ENCODE data around the gene BTBD9.

BTBD9 gene

GRCh38 chr6:38470548-38470947 lies 169.2 kb downstream of the BTBD9 start:
- WGBS (ENCODE audit: extremely low coverage, insufficient coverage, low lambda C conversion rate), result no CpG with 5 or more reads among the region's 3 CpGs
- no peaks in the 10 kb centered on the region for H3K4me1 ChIP-seq (ENCODE audit: control insufficient read depth, low read depth, low read length)

GRCh38 chr6:38467566-38467965 lies 172.2 kb downstream of the BTBD9 start:
- Histone ChIP-seq H3K79me1 (ENCODE audit: low read length) (no peaks in the 10 kb centered on the region), H3K18ac (ENCODE audit: low read length) (no peak overlapping the region), H2BK120ac (ENCODE audit: low read depth, low read length) (no peak overlapping the region), H3K4ac (ENCODE audit: low read depth, low read length) (no peak overlapping the region), H3K4me3 (ENCODE audit: low read length) (no peak overlapping the region), H3K79me2 (ENCODE audit: control insufficient read depth, insufficient read depth, low read length) (no peaks in the 10 kb centered on the region), H4K5ac (ENCODE audit: low read length) (no peak overlapping the region), H3K56ac (ENCODE audit: low read length) (no peak overlapping the region), H3K23ac (ENCODE audit: low read length) (no peak overlapping the region), H2BK5ac (ENCODE audit: low read length) (no peak overlapping the region), H3K4me2 (ENCODE audit: low read length) (no peak overlapping the region), H3K4me1 (ENCODE audit: control insufficient read depth, low read depth, low read length) (no peaks in the 10 kb centered on the region), H3K36me3 (ENCODE audit: control insufficient read depth, insufficient read depth, low read length) (no peaks in the 10 kb centered on the region), H4K8ac (ENCODE audit: low read depth, low read length) (no peak overlapping the region), H2BK15ac (replicated peaks; ENCODE audit: low read depth) (no peak overlapping the region), H3K9ac (ENCODE audit: low read length) (no peak overlapping the region), H3K27ac (ENCODE audit: low read depth, low read length) (no peak overlapping the region), H3K27me3 (ENCODE audit: insufficient read depth, low read length, poor library complexity) (no peaks in the 10 kb centered on the region), H2AK5ac (ENCODE audit: low read length) (no peak overlapping the region)
- WGBS (ENCODE audit: extremely low coverage, insufficient coverage, low lambda C conversion rate), result no CpG with 5 or more reads among the region's 3 CpGs
- no peak for DNase-seq

More at GRCh38 chr6:38470548-38470947, 169.2 kb downstream of the BTBD9 start:
- Histone ChIP-seq H3K23ac (ENCODE audit: low read length) (no peak overlapping the region), H3K36me3 (ENCODE audit: control insufficient read depth, insufficient read depth, low read length) (no peaks in the 10 kb centered on the region), H2BK120ac (ENCODE audit: low read depth, low read length) (peak overlapping the region; percentile 1), H2AK5ac (ENCODE audit: low read length) (no peak overlapping the region), H3K79me1 (ENCODE audit: low read length) (no peaks in the 10 kb centered on the region), H3K56ac (ENCODE audit: low read length) (no peak overlapping the region), H3K4me2 (ENCODE audit: low read length) (no peak overlapping the region), H3K27me3 (ENCODE audit: insufficient read depth, low read length, poor library complexity) (no peaks in the 10 kb centered on the region), H2BK5ac (ENCODE audit: low read length) (no peak overlapping the region), H3K4me3 (ENCODE audit: low read length) (no peak overlapping the region), H3K27ac (ENCODE audit: low read depth, low read length) (no peak overlapping the region), H3K18ac (ENCODE audit: low read length) (no peak overlapping the region), H2BK15ac (replicated peaks; ENCODE audit: low read depth) (no peak overlapping the region), H3K9ac (ENCODE audit: low read length) (no peak overlapping the region), H4K5ac (ENCODE audit: low read length) (no peak overlapping the region), H3K4ac (ENCODE audit: low read depth, low read length) (no peak overlapping the region), H4K8ac (ENCODE audit: low read depth, low read length) (no peak overlapping the region), H3K79me2 (ENCODE audit: control insufficient read depth, insufficient read depth, low read length) (no peaks in the 10 kb centered on the region)
- no peak for DNase-seq

- no CpG with 5 or more reads among the region's 3 CpGs for WGBS (ENCODE audit: extremely low coverage, insufficient coverage, low lambda C conversion rate)
- Histone ChIP-seq H3K79me1 (ENCODE audit: low read length) (no peaks in the 10 kb centered on the region), H3K27me3 (ENCODE audit: insufficient read depth, low read length, poor library complexity) (no peaks in the 10 kb centered on the region)
Observed at GRCh38 chr6:38460186-38460585, 179.5 kb downstream of the BTBD9 start.

GRCh38 chr6:38459291-38459690 lies 180.4 kb downstream of the BTBD9 start:
- no peaks in the 10 kb centered on the region for H3K27me3 ChIP-seq (ENCODE audit: insufficient read depth, low read length, poor library complexity)
- H3K56ac ChIP-seq (ENCODE audit: low read length), result no peak overlapping the region
- H4K5ac ChIP-seq (ENCODE audit: low read length), result no peak overlapping the region
- WGBS (ENCODE audit: extremely low coverage, insufficient coverage, low lambda C conversion rate), result no CpG with 5 or more reads among the region's 2 CpGs
- DNase-seq, result peak; percentile 41
- peaks cover 3% of the 10 kb centered on the region for H3K4me1 ChIP-seq (ENCODE audit: control insufficient read depth, low read depth, low read length)
- no peak overlapping the region for H2BK5ac ChIP-seq (ENCODE audit: low read length)
- H3K23ac ChIP-seq (ENCODE audit: low read length), result no peak overlapping the region
- H3K79me2 ChIP-seq (ENCODE audit: control insufficient read depth, insufficient read depth, low read length), result no peaks in the 10 kb centered on the region
- no peak overlapping the region for H2BK120ac ChIP-seq (ENCODE audit: low read depth, low read length)
- peak overlapping the region; percentile 8 for H2AK5ac ChIP-seq (ENCODE audit: low read length)
- H3K9ac ChIP-seq (ENCODE audit: low read length), result no peak overlapping the region
- H4K8ac ChIP-seq (ENCODE audit: low read depth, low read length), result no peak overlapping the region
- no peak overlapping the region for H3K4ac ChIP-seq (ENCODE audit: low read depth, low read length)
- H3K18ac ChIP-seq (ENCODE audit: low read length), result peak overlapping the region; percentile 45
- no peak overlapping the region for H3K4me3 ChIP-seq (ENCODE audit: low read length)
- H3K4me2 ChIP-seq (ENCODE audit: low read length), result no peak overlapping the region
- H2BK15ac ChIP-seq (replicated peaks; ENCODE audit: low read depth), result peak overlapping the region; percentile 23
- no peaks in the 10 kb centered on the region for H3K36me3 ChIP-seq (ENCODE audit: control insufficient read depth, insufficient read depth, low read length)
- no peak overlapping the region for H3K27ac ChIP-seq (ENCODE audit: low read depth, low read length)
- no peaks in the 10 kb centered on the region for H3K79me1 ChIP-seq (ENCODE audit: low read length)

More at GRCh38 chr6:38460186-38460585, 179.5 kb downstream of the BTBD9 start:
- H3K4ac ChIP-seq (ENCODE audit: low read depth, low read length), result no peak overlapping the region
- no peak overlapping the region for H3K18ac ChIP-seq (ENCODE audit: low read length)
- no peak overlapping the region for H3K4me2 ChIP-seq (ENCODE audit: low read length)
- H2AK5ac ChIP-seq (ENCODE audit: low read length), result no peak overlapping the region
- no peak overlapping the region for H3K4me3 ChIP-seq (ENCODE audit: low read length)
- H2BK15ac ChIP-seq (replicated peaks; ENCODE audit: low read depth), result no peak overlapping the region
- H3K4me1 ChIP-seq (ENCODE audit: control insufficient read depth, low read depth, low read length), result peaks cover 3% of the 10 kb centered on the region
- no peaks in the 10 kb centered on the region for H3K79me2 ChIP-seq (ENCODE audit: control insufficient read depth, insufficient read depth, low read length)
- H3K23ac ChIP-seq (ENCODE audit: low read length), result no peak overlapping the region
- H2BK5ac ChIP-seq (ENCODE audit: low read length), result no peak overlapping the region
- peak; percentile 11 for DNase-seq
- H2BK120ac ChIP-seq (ENCODE audit: low read depth, low read length), result no peak overlapping the region
- H3K56ac ChIP-seq (ENCODE audit: low read length), result no peak overlapping the region
- H4K8ac ChIP-seq (ENCODE audit: low read depth, low read length), result no peak overlapping the region
- no peak overlapping the region for H3K9ac ChIP-seq (ENCODE audit: low read length)
- no peaks in the 10 kb centered on the region for H3K36me3 ChIP-seq (ENCODE audit: control insufficient read depth, insufficient read depth, low read length)
- H4K5ac ChIP-seq (ENCODE audit: low read length), result no peak overlapping the region
- no peak overlapping the region for H3K27ac ChIP-seq (ENCODE audit: low read depth, low read length)

- H3K4me3 ChIP-seq (ENCODE audit: low read length), result no peak overlapping the region
- no CpG with 5 or more reads among the region's 4 CpGs for WGBS (ENCODE audit: extremely low coverage, insufficient coverage, low lambda C conversion rate)
- H2BK120ac ChIP-seq (ENCODE audit: low read depth, low read length), result no peak overlapping the region
- DNase-seq, result no peak
- H3K4ac ChIP-seq (ENCODE audit: low read depth, low read length), result no peak overlapping the region
- no peak overlapping the region for H3K18ac ChIP-seq (ENCODE audit: low read length)
- no peak overlapping the region for H3K23ac ChIP-seq (ENCODE audit: low read length)
- peaks cover 3% of the 10 kb centered on the region for H3K4me1 ChIP-seq (ENCODE audit: control insufficient read depth, low read depth, low read length)
- H3K4me2 ChIP-seq (ENCODE audit: low read length), result no peak overlapping the region
- H3K27me3 ChIP-seq (ENCODE audit: insufficient read depth, low read length, poor library complexity), result no peaks in the 10 kb centered on the region
- no peak overlapping the region for H3K9ac ChIP-seq (ENCODE audit: low read length)
- no peak overlapping the region for H2BK15ac ChIP-seq (replicated peaks; ENCODE audit: low read depth)
- no peak overlapping the region for H4K8ac ChIP-seq (ENCODE audit: low read depth, low read length)
- no peaks in the 10 kb centered on the region for H3K36me3 ChIP-seq (ENCODE audit: control insufficient read depth, insufficient read depth, low read length)
- H2AK5ac ChIP-seq (ENCODE audit: low read length), result no peak overlapping the region
- H3K56ac ChIP-seq (ENCODE audit: low read length), result no peak overlapping the region
- H3K27ac ChIP-seq (ENCODE audit: low read depth, low read length), result no peak overlapping the region
- H3K79me2 ChIP-seq (ENCODE audit: control insufficient read depth, insufficient read depth, low read length), result no peaks in the 10 kb centered on the region
- H4K5ac ChIP-seq (ENCODE audit: low read length), result no peak overlapping the region
- H3K79me1 ChIP-seq (ENCODE audit: low read length), result no peaks in the 10 kb centered on the region
- H2BK5ac ChIP-seq (ENCODE audit: low read length), result no peak overlapping the region
Observed at GRCh38 chr6:38453861-38454260, 185.9 kb downstream of the BTBD9 start.
